HG03469 (cell line): ENCODE measurements around the gene CLDN22.
"Not testable (repeated sequence)": the region's sequence is repeated elsewhere in the genome, so short reads cannot be mapped to it uniquely, and the experiment has no call there.

Experiments
- ATAC-seq: cut with Tn5 transposase; IDR thresholded peaks from one replicate; pipeline ENCODE4 v1.9.1; 2021; ENCODE audit warnings: mild to moderate bottlenecking, moderate library complexity, moderate number of reproducible peaks; ENCODE audit not compliant: unreplicated experiment

Gene CLDN22

GRCh38 chr4:183347566-183347965, 27.5 kb upstream of the CLDN22 start:
- no peak for ATAC-seq

GRCh38 chr4:183347146-183347545, 27.1 kb upstream of the CLDN22 start:
- no peak for ATAC-seq

GRCh38 chr4:183345261-183345660, 25.2 kb upstream of the CLDN22 start:
- no peak for ATAC-seq

- ATAC-seq: no peak
Observed at GRCh38 chr4:183344523-183345255, 24.6 kb upstream of the CLDN22 start.

GRCh38 chr4:183343730-183344129, 23.7 kb upstream of the CLDN22 start:
- no peak for ATAC-seq

- ATAC-seq: no peak
Observed at GRCh38 chr4:183342541-183343533, 22.8 kb upstream of the CLDN22 start.

GRCh38 chr4:183337833-183338232, 17.8 kb upstream of the CLDN22 start:
- ATAC-seq: no peak

- ATAC-seq: no peak
Observed at GRCh38 chr4:183337349-183337748, 17.3 kb upstream of the CLDN22 start.

- no peak for ATAC-seq
Observed at GRCh38 chr4:183335369-183335940, 15.4 kb upstream of the CLDN22 start.

GRCh38 chr4:183333983-183334382, 13.9 kb upstream of the CLDN22 start:
- no peak for ATAC-seq

- no peak for ATAC-seq
Observed at GRCh38 chr4:183333202-183333601, 13.1 kb upstream of the CLDN22 start.

- ATAC-seq: no peak
Observed at GRCh38 chr4:183332447-183332846, 12.4 kb upstream of the CLDN22 start.

- no peak for ATAC-seq
Observed at GRCh38 chr4:183330841-183331240, 10.8 kb upstream of the CLDN22 start.

GRCh38 chr4:183329954-183330742, 10.1 kb upstream of the CLDN22 start:
- no peak for ATAC-seq

- no peak for ATAC-seq
Observed at GRCh38 chr4:183329244-183329643, 9.2 kb upstream of the CLDN22 start.

GRCh38 chr4:183328832-183329231, 8.8 kb upstream of the CLDN22 start:
- no peak for ATAC-seq

- ATAC-seq: no peak
Observed at GRCh38 chr4:183327827-183328226, 7.8 kb upstream of the CLDN22 start.

- no peak for ATAC-seq
Observed at GRCh38 chr4:183326853-183327252, 6.8 kb upstream of the CLDN22 start.

- not testable (repeated sequence) for ATAC-seq
Observed at GRCh38 chr4:183326387-183326786, 6.3 kb upstream of the CLDN22 start.

- no peak for ATAC-seq
Observed at GRCh38 chr4:183324619-183325018, 4.5 kb upstream of the CLDN22 start.

GRCh38 chr4:183324056-183324455, 4.0 kb upstream of the CLDN22 start:
- not testable (repeated sequence) for ATAC-seq
